Endothelial cell of hepatic sinusoid (primary cell): ENCODE data around the gene POLR2C.

ENCODE experiments used
- in situ Hi-C: cut with HindIII; loops from 2 replicates; pipeline ENCODE4 v1.10.0; 2017; ENCODE audit warnings: low sequenced_read_pairs

Gene POLR2C

GRCh38 chr16:57478396-57479204, 16.1 kb downstream of the POLR2C start:
- in situ Hi-C loops: no loop called here

- in situ Hi-C loops: no loop called here
Measured at GRCh38 chr16:57479205-57479975, 16.9 kb downstream of the POLR2C start.

GRCh38 chr16:57479976-57480753, 17.7 kb downstream of the POLR2C start:
- in situ Hi-C loops: no loop called here

- in situ Hi-C loops: no loop called here
Measured at GRCh38 chr16:57480754-57481230, 18.3 kb downstream of the POLR2C start.

- in situ Hi-C loops: no loop called here
Measured at GRCh38 chr16:57481421-57481820, 18.9 kb downstream of the POLR2C start.

GRCh38 chr16:57482845-57483545, 20.5 kb downstream of the POLR2C start:
- in situ Hi-C loops: no loop called here

- in situ Hi-C loops: no loop called here
Measured at GRCh38 chr16:57483725-57484514, 21.4 kb downstream of the POLR2C start.

- in situ Hi-C loops: no loop called here
Measured at GRCh38 chr16:57484515-57485005, 22.1 kb downstream of the POLR2C start.

GRCh38 chr16:57485091-57485915, 22.8 kb downstream of the POLR2C start:
- in situ Hi-C loops: no loop called here

GRCh38 chr16:57485916-57486857, 23.7 kb downstream of the POLR2C start, which contains the start of gene DOK4:
Gene DOK4, minus strand, starts transcription at chr16:57486493. Its CDS starts 6,986 bp downstream, at chr16:57479507.
- in situ Hi-C loops: no loop called here

GRCh38 chr16:57486858-57487834, 24.7 kb downstream of the POLR2C start:
- in situ Hi-C loops: no loop called here

- in situ Hi-C loops: no loop called here
Measured at GRCh38 chr16:57489229-57489628, 26.8 kb downstream of the POLR2C start.

GRCh38 chr16:57493767-57494166, 31.3 kb downstream of the POLR2C start:
- in situ Hi-C loops: no loop called here

GRCh38 chr16:57497121-57497520, 34.6 kb downstream of the POLR2C start:
- in situ Hi-C loops: no loop called here

GRCh38 chr16:57498031-57498430, 35.6 kb downstream of the POLR2C start:
- in situ Hi-C loops: no loop called here

- in situ Hi-C loops: loop anchor here (10.0 kb wide), 1 partner anchor 75 kb away; no protein-coding TSS in a partner anchor
Measured at GRCh38 chr16:57499941-57500340, 37.5 kb downstream of the POLR2C start.
